Esophagus squamous epithelium (tissue), 5 donors: ENCODE measurements around the gene PNCK. TPM values are rescaled to one million over a fixed set of nuclear protein-coding genes. Genes with fewer than 3 reads are reported as not detected.
A peak's percentile ranks its signal among the peaks of the same experiment; 100 is the strongest.

Experiments
- DNase-seq: peaks from one replicate; lab custom pipeline; 2025; lab: John Stamatoyannopoulos, UW
- H3K27ac ChIP-seq, 4 donors: fragments of 200-600 bp; sonication (generic); one replicate each; pipeline ENCODE4 v1.5.1; 2016 to 2019; ENCODE audit warnings: mild to moderate bottlenecking in 1 of 4
- H3K27me3 ChIP-seq, 4 donors: fragments of 200-600 bp; sonication (generic); 1 replicate in 3 of 4; 2 replicates in 1 of 4; pipeline versions ENCODE4 v1.5.1 to v1.6.0; 2017 to 2021; ENCODE audit warnings: antibody characterized with exemption in 1 of 4
- H3K36me3 ChIP-seq, 3 donors: fragments of 200-600 bp; sonication (generic); one replicate each; pipeline ENCODE4 v1.5.1; 2016 to 2019
- H3K4me1 ChIP-seq, 3 donors: fragments of 200-600 bp; sonication (generic); one replicate each; pipeline ENCODE4 v1.5.1; 2017 to 2019
- H3K4me3 ChIP-seq, 4 donors: fragments of 200-600 bp; sonication (generic); 1 replicate in 3 of 4; 2 replicates in 1 of 4; pipeline ENCODE4 v1.5.1; 2016 to 2019; ENCODE audit warnings: mild to moderate bottlenecking in 2 of 4, moderate library complexity in 1 of 4
- H3K9me3 ChIP-seq, 3 donors: fragments of 200-600 bp; sonication (generic); one replicate each; pipeline ENCODE4 v1.5.1; 2016 to 2019
- CTCF ChIP-seq, 6 experiments: fragments of 450-650 bp in 4 of 6; fragments of 200-600 bp in 2 of 6; sonication (generic) in 2 of 6; IDR thresholded peaks; one replicate each; pipeline ENCODE4 v1.5.1; 2016 to 2019; ENCODE audit warnings: antibody characterized with exemption in 6 of 6, mild to moderate bottlenecking in 4 of 6, moderate library complexity in 4 of 6
- POLR2A ChIP-seq, 4 donors: fragments of 450-650 bp; IDR thresholded peaks; one replicate each; pipeline ENCODE4 v1.6.1; 2017; ENCODE audit warnings: antibody characterized with exemption in 4 of 4, mild to moderate bottlenecking in 4 of 4, moderate library complexity in 3 of 4
- WGBS, 2 donors: methylation state at CpG; one replicate each; pipeline ENCODE4 v1.1.5; 2018; 5-methylcytosine and 5-hydroxymethylcytosine counted together
- intact Hi-C: fragments of 100-400 bp; cut with DNase I; formaldehyde crosslinking; loops from one replicate; pipeline ENCODE4 v1.15.0; 2022
- total RNA-seq, 4 donors: library from RNA; depleted of rRNA; stranded (reverse); fragments of >200 nt; gene quantifications; one replicate each; pipeline ENCODE4 v1.1.0, GENCODE V29; 2016
- donor health status: DM: yes; HTN: yes; CAD: no.

Gene PNCK
- total RNA-seq, 4 donors from 2014 or later: 0.82 to 5.7 (median 1.5) TPM; not detected in 1

GRCh38 chrX:153717445-153717844 lies 43.8 kb upstream of the PNCK start:
- H3K36me3 ChIP-seq: peaks cover 0 to 85% (median 0%) of the 10 kb centered on the region in 3 donors
- DNase-seq: no peak
- no peak overlapping the region for H3K4me3 ChIP-seq
- H3K27me3 ChIP-seq: no peaks in the 10 kb centered on the region
- TF ChIP-seq CTCF (IDR thresholded peaks at IDR 0.05) (no peak), POLR2A (IDR thresholded peaks at IDR 0.05) (no peak)
- H3K27ac ChIP-seq: no peak overlapping the region
- 92 to 95% methylated on average over 7 to 8 of the region's 9 CpGs for WGBS, 2 donors
- H3K9me3 ChIP-seq: no peaks in the 10 kb centered on the region
- intact Hi-C loops: no loop called here
- H3K4me1 ChIP-seq: peaks cover 0 to 34% (median 0%) of the 10 kb centered on the region in 3 donors

- no peak overlapping the region for H3K27ac ChIP-seq
- no peaks in the 10 kb centered on the region for H3K27me3 ChIP-seq
- peaks cover 0 to 11% (median 0%) of the 10 kb centered on the region in 3 donors for H3K4me1 ChIP-seq
- no peaks in the 10 kb centered on the region for H3K9me3 ChIP-seq
- WGBS, 2 donors: 68 to 86% methylated on average over 3 of the region's 3 CpGs
- no peak overlapping the region for H3K4me3 ChIP-seq
- peaks cover 0 to 97% (median 0%) of the 10 kb centered on the region in 3 donors for H3K36me3 ChIP-seq
- intact Hi-C loops: no loop called here
- TF ChIP-seq CTCF (IDR thresholded peaks at IDR 0.05): no peak
- TF ChIP-seq POLR2A (IDR thresholded peaks at IDR 0.05): no peak
- no peak for DNase-seq
These were observed 40.6 kb upstream of the PNCK start for GRCh38 chrX:153714256-153714655.

GRCh38 chrX:153709726-153710674 lies 36.4 kb upstream of the PNCK start:
- H3K4me3 ChIP-seq: no peak overlapping the region
- intact Hi-C loops: no loop called here
- no peak overlapping the region for H3K27ac ChIP-seq
- H3K9me3 ChIP-seq: no peaks in the 10 kb centered on the region
- H3K36me3 ChIP-seq: peaks cover 0 to 64% (median 0%) of the 10 kb centered on the region in 3 donors
- no peak for TF ChIP-seq POLR2A (IDR thresholded peaks at IDR 0.05)
- no peak for DNase-seq
- peaks cover 4 to 42% (median 5%) of the 10 kb centered on the region in 3 donors for H3K4me1 ChIP-seq
- no peaks in the 10 kb centered on the region for H3K27me3 ChIP-seq
- WGBS, 2 donors: 78 to 84% methylated on average over 4 to 24 of the region's 27 CpGs

GRCh38 chrX:153708415-153708814 lies 34.8 kb upstream of the PNCK start:
- TF ChIP-seq CTCF (IDR thresholded peaks at IDR 0.05): peak; percentile 20 to 71 (median 65)
- no peak for TF ChIP-seq POLR2A (IDR thresholded peaks at IDR 0.05)
- Histone ChIP-seq H3K27ac (peak overlapping the region; percentile 61 to 74 (median 66)), H3K4me1 (peaks cover 4 to 58% (median 9%) of the 10 kb centered on the region in 3 donors), H3K9me3 (no peaks in the 10 kb centered on the region), H3K36me3 (peaks cover 0 to 63% (median 0%) of the 10 kb centered on the region in 3 donors), H3K4me3 (no peak overlapping the region), H3K27me3 (no peaks in the 10 kb centered on the region)
- 34 to 40% methylated on average over 2 to 8 of the region's 13 CpGs for WGBS, 2 donors
- intact Hi-C loops: no loop called here
- DNase-seq: no peak

- peaks cover 4 to 68% (median 13%) of the 10 kb centered on the region in 3 donors for H3K4me1 ChIP-seq
- intact Hi-C loops: no loop called here
- no peak overlapping the region for H3K27ac ChIP-seq
- H3K4me3 ChIP-seq: no peak overlapping the region
- H3K36me3 ChIP-seq: peaks cover 0 to 63% (median 0%) of the 10 kb centered on the region in 3 donors
- H3K27me3 ChIP-seq: no peaks in the 10 kb centered on the region
- H3K9me3 ChIP-seq: no peaks in the 10 kb centered on the region
- no peak for TF ChIP-seq CTCF (IDR thresholded peaks at IDR 0.05)
- TF ChIP-seq POLR2A (IDR thresholded peaks at IDR 0.05): no peak
- WGBS, 2 donors: 78% methylated on average over 4 of the region's 6 CpGs; no CpG with 5 or more reads in 1 of the 2 donors
- DNase-seq: no peak
These were observed 33.8 kb upstream of the PNCK start for GRCh38 chrX:153707406-153707805.
